Right renal pelvis (tissue), 4 donors: ENCODE measurements around the gene ST6GALNAC3. TPM values are rescaled to one million over a fixed set of nuclear protein-coding genes. Genes with fewer than 3 reads are reported as not detected.

Experiments
- DNase-seq, 4 donors: peaks; one replicate each; pipeline ENCODE4 v3.0.0-alpha.2; 2013; ENCODE audit warnings: low read depth in 4 of 4, low spot score in 3 of 4, missing footprints in 1 of 4
- polyA plus RNA-seq, 4 donors: library from polyadenylated mRNA; unstranded; fragments of 120-200 nt; gene quantifications; one replicate each; pipeline ENCODE4 v1.2.1, GENCODE V29; 2013; ENCODE audit not compliant: insufficient read length in 4 of 4

Gene ST6GALNAC3
- polyA plus RNA-seq, 4 donors, result 91.5 to 110 (median 97.8) TPM

- DNase-seq, result no peak
These were observed 65.7 kb downstream of the ST6GALNAC3 start for GRCh38 chr1:76140227-76140626.

- DNase-seq, result no peak
These were observed 67.4 kb downstream of the ST6GALNAC3 start for GRCh38 chr1:76141929-76142328.

- no peak for DNase-seq
These were observed 68.4 kb downstream of the ST6GALNAC3 start for GRCh38 chr1:76142771-76143540.

GRCh38 chr1:76144247-76144646 is 69.7 kb downstream of the ST6GALNAC3 start:
- no peak for DNase-seq

DNA sequence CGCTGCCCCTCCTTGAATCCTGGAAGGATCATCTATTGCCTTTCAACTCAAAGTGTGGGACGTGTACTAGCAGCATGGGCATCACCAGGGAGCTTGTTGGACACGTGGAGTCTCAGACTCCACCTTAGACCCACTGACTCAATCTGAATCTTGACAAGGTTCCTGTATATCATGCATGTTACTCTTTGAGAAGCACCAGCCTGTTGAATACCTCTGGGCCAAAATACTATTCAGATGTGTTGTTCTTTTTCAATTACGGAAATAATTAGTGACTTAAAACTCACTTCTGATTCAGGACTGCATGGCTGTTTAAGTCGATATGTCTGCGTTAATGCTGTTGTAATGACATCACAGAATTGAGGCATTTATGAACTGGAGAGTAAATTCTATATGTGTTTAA is 70.8 kb downstream of the ST6GALNAC3 start:
- DNase-seq, result no peak

DNA sequence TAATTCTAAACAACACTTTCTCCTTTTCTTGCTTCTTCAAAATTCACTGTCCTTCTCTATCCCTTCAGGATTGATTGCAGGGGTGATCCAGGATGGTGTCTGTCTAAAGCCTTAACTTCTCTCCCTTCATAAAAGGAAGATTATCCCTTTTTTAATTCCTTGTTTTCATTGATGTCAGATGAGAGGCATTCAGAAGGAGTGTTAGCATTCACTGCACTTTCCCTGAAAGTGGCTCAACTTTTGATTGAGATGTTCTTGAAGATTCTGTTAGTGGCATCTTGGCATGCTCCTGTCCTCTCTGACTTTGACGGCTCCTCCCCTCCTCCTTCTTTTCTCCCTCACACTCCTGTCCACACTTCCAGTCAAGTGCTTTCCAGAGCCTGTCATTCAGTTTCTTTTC is 71.6 kb downstream of the ST6GALNAC3 start:
- no peak for DNase-seq

DNA sequence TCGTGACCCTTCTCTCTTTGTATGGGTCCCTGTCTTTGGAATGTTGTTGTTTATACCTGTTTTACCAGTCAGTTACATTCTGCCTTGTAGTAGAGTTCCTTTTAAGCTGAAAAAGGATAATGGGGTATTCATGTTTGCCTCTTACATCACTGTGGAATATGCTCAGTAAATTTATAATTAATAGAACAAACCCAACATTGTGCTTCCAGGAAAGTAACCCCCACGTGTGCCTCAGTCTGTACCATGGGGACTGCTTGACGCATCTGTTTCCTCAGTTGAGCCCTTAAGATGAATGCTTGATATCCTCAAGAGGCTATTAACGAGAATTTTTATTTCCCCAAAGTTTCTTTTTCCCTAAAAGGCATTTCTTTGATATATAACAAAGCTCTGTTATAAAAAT is 73.4 kb downstream of the ST6GALNAC3 start:
- no peak for DNase-seq

- DNase-seq, result no peak
These were observed 73.9 kb downstream of the ST6GALNAC3 start for GRCh38 chr1:76148460-76148859.

DNA sequence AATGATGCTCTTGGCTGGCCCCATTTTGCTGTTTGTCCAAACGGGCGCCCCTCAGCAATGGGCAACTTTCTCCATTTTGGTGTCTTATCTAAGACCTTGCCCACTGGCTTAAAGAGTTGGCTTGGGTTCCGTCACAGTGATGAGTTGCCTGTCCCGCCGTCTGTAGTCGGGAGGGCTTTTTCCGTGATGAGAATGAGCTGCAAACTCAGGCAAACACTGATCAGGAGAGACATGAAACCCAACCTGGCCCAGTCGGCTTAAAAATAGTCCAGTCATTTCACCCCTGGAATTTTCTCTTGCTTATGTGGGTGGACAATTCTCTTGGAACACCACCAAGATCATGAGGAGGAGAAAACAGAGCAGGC is 79.3 kb downstream of the ST6GALNAC3 start:
- no peak for DNase-seq

- DNase-seq, result peak; percentile 60 to 72 (median 65)
These were observed 79.8 kb downstream of the ST6GALNAC3 start for GRCh38 chr1:76154206-76154956.

DNA sequence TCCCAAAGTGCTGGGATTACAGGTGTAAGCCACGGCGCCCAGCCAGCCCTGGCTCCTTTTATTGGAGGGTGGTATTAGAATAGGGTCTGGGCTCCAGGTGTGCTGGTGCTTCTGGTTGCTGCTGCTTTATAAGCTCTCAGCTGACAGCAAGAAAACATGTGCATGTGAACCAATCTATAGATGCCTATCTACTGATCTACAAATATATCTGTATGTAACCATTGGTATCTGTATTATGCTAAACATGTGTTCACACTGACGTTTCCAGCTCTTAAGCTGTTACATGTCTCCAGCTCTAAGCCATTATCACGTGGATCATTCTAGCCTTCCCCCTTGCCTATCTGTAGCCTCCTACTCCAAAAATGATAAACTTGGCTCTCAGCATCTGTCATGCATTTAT is 82.4 kb downstream of the ST6GALNAC3 start:
- no peak for DNase-seq

- DNase-seq, result no peak
These were observed 83.6 kb downstream of the ST6GALNAC3 start for GRCh38 chr1:76158126-76158525.

DNA sequence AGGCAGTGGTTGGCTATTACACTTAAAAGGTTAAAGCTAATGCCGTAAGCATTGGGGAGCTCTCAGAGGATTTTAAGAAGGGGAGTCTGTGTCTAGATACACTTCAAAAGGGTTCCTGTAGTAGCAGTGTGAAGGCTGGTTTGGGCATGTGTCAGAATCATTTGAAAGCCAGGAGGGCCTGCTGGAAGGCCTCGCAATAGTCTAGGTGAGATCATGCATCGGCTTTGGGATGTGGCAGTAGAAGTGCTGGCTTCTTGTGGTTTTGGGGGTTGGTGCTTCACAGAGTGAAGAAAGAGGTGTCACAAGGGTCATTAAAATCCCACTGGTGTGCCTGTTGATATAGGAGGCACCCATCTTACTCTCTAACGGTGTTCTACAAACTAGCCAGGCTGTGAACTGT is 85.7 kb downstream of the ST6GALNAC3 start:
- DNase-seq, result no peak

DNA sequence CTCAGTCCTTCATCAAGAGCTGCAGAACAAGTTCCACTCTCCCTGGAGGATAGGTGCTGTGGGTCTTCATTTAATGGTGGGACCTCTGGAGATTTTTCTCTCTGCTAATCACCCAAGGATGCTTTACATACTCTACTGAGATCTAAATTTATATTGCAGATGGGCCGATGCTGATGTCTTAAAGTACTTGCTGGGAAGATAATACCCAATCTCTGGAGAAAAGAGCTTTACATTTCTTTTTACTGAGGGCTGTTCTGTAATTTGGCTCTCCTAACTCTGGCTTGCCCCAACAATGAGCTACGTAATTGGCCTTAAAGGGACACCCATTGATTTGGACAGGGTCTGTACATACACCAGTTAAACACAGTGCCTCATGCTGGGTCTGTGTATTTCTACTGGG is 86.9 kb downstream of the ST6GALNAC3 start:
- no peak for DNase-seq

DNA sequence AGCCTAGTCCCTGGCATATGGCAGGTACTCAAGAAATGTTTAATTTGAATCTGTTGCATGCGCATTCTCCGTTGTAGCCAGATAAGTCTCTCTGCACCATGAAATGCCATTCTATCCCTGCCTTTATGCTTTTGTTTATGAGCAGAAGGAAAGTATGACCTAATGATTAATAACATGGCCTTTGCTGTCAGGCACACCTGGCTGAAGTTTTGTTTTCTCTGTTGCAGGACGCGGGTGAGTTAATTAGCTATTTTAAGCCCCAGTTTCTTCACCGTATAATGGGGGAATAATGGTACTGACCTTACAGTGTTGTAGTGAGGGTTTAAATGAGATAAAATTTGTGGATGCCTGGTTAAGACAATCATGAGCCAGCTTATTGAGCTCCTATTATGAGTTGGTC is 87.7 kb downstream of the ST6GALNAC3 start:
- DNase-seq, result no peak

DNA sequence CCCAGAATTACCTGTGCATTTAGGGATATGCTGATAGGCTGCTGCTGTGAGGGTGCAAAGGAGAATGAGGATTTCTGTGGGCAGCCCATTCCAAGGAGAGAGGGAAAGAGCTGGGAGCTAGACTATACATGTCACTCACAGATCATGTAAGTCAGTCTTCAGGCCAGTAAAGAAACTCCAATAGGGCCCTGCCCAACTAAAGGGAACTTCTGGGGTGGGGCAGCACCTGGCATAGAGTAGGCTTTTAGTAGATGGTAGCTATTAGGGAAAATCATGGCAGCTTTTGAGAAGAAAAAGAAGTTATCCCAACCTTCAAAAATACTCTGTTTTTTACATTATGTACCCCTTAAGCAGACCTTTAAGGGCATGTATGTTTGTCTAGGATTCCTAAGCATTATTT is 89.6 kb downstream of the ST6GALNAC3 start:
- DNase-seq, result no peak

- DNase-seq, result no peak
These were observed 95.5 kb downstream of the ST6GALNAC3 start for GRCh38 chr1:76170084-76170483.

- DNase-seq, result no peak
These were observed 96.0 kb downstream of the ST6GALNAC3 start for GRCh38 chr1:76170513-76170912.

GRCh38 chr1:76176000-76176399 is 101.5 kb downstream of the ST6GALNAC3 start:
- DNase-seq, result no peak

DNA sequence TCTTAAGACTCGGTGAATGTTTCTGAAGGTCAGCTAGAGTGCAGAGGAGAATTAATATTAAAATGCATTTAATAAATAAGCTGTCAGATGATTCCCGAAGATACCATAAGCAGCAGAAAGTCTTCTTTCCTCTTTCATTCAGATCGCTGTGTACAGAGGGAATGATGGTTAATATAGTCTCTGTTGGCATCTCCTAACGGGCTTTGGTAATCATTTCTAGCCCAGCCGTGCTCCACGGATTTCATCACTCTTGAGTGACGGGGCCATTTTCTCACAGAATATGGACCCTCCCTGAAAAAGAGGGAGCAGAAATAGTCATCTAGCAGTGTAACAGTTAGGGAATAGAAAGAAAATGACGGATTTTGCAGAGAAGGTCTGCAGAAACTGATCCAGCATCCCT is 103.1 kb downstream of the ST6GALNAC3 start:
- no peak for DNase-seq

DNA sequence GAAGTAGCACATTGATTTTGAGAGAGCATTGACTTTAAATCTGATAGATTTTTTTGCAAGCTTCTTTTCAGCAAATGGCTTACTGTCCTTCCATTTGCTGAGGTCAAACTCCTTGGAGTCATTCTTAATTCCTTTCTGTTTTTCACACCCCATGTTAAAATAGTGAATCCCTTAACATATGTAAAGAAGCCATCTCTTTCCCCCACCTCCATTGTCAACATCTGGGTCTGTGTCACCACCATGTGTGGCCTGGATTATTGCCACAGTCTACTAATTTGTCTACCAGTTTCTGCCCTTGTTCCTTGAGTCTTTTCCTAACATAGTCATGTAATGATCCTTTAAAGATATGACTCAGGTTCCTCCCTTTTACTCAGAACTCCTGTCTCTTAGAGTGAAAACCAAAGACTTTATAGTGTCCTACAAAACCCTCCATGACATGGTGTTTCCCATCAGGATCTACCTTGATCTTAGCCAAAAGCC is 104.7 kb downstream of the ST6GALNAC3 start:
- DNase-seq, result no peak

GRCh38 chr1:76185207-76185606 is 110.7 kb downstream of the ST6GALNAC3 start:
- no peak for DNase-seq
